Measurements from ENCODE around the gene DAB2IP.

- no peak for TF ChIP-seq EZH2phosphoT487 (IDR thresholded peaks at IDR 0.05; ENCODE audit: low read depth)
- no peak for TF ChIP-seq CTCF (IDR thresholded peaks at IDR 0.05; ENCODE audit: low read depth, low read length)
These were observed 121.3 kb downstream of the DAB2IP start for GRCh38 chr9:121772600-121773285.

All from OCI-LY3 (cell line).